ENCODE measurements around the gene GPR85. TPM values are rescaled to one million over a fixed set of nuclear protein-coding genes. Genes with fewer than 3 reads are reported as not detected.

GPR85 gene
- total RNA-seq (2021; ENCODE audit: unreplicated experiment): not detected
- polyA plus RNA-seq (2012; ENCODE audit: insufficient read length): not detected
- not detected for Bru-seq, nascent RNA
- BruChase-seq, experiment 1, labeled RNA remaining after a 2-hour chase: not detected
- not detected for BruChase-seq, experiment 2, labeled RNA remaining after a 6-hour chase
- long read RNA-seq: 0 reads

GRCh38 chr7:113086431-113086888, at the start of gene GPR85:
GPR85 (minus strand) TSS chr7:113086827; CDS start chr7:113084721, 2,106 bp downstream.
- no peak for DNase-seq (ENCODE audit: low read depth, low spot score)
- Histone ChIP-seq H3K36me3 (ENCODE audit: control insufficient read depth, insufficient read depth, low read length) (no peaks in the 10 kb centered on the region), H3K4me3 (ENCODE audit: low read depth in 2 of 2, low read length in 2 of 2) (peak within 1 kb of the TSS; percentile 33 to 34; a peak in 3 of 4 replicates), H3K4me1 (ENCODE audit: control insufficient read depth, insufficient read depth, low read length) (no peaks in the 10 kb centered on the region), H3K9me3 (ENCODE audit: control insufficient read depth, insufficient read depth, low read depth, low read length) (no peaks in the 10 kb centered on the region), H3K27me3 (ENCODE audit: control insufficient read depth, insufficient read depth, low read length) (peaks cover 16% of the 10 kb centered on the region), H3K27ac (ENCODE audit: low read length) (no peak within 1 kb of the TSS)
- BruUV-seq (replicated peaks): no TSS peak
- ChIA-PET POLR2A (no interaction called here), CTCF (interaction anchor here (0.5 kb wide), 1 partner anchor 602 kb away, joined by 3 read pairs; no protein-coding TSS in a partner anchor)
- ATAC-seq: peak; percentile 72
- intact Hi-C loops (cut with micrococcal nuclease; ENCODE audit: unreplicated experiment): no loop called here
- TF ChIP-seq TCF7L2 (IDR thresholded peaks at IDR 0.05; ENCODE audit: low read depth, low read length): no peak
- no peak for TF ChIP-seq POLR2AphosphoS5 (IDR thresholded peaks at IDR 0.05; ENCODE audit: low read depth, low read length)
- TF ChIP-seq SIN3A (IDR thresholded peaks at IDR 0.05; ENCODE audit: borderline replicate concordance, insufficient read depth, low read depth, low read length): no peak
- TF ChIP-seq CTCF (IDR thresholded peaks at IDR 0.05): no peak
- in situ Hi-C loops (cut with HindIII; ENCODE audit: low pct_unique_long_range_greater_than_20kb, low sequenced_read_pairs): no loop called here

- BruUV-seq (replicated peaks): no TSS peak
- DNase-seq (ENCODE audit: low read depth, low spot score) (no peak), ATAC-seq (no peak)
- H3K36me3 ChIP-seq (ENCODE audit: control insufficient read depth, insufficient read depth, low read length): no peaks in the 10 kb centered on the region
- in situ Hi-C loops (cut with HindIII; ENCODE audit: low pct_unique_long_range_greater_than_20kb, low sequenced_read_pairs): no loop called here
- TF ChIP-seq CTCF (IDR thresholded peaks at IDR 0.05) (no peak), REST (IDR thresholded peaks at IDR 0.05; ENCODE audit: insufficient read depth in 1 of 2, low read depth in 2 of 2, low read length in 1 of 2) (no peak), SIN3A (IDR thresholded peaks at IDR 0.05; ENCODE audit: borderline replicate concordance, insufficient read depth, low read depth, low read length) (no peak), POLR2AphosphoS5 (IDR thresholded peaks at IDR 0.05; ENCODE audit: low read depth, low read length) (no peak), TCF7L2 (IDR thresholded peaks at IDR 0.05; ENCODE audit: low read depth, low read length) (no peak)
- ChIA-PET CTCF (no interaction called here), POLR2A (no interaction called here)
- no peaks in the 10 kb centered on the region for H3K27me3 ChIP-seq (ENCODE audit: control insufficient read depth, insufficient read depth, low read length)
- no peaks in the 10 kb centered on the region for H3K4me1 ChIP-seq (ENCODE audit: control insufficient read depth, insufficient read depth, low read length)
- H3K4me3 ChIP-seq (ENCODE audit: low read depth in 2 of 2, low read length in 2 of 2): no peak overlapping the region
- no peaks in the 10 kb centered on the region for H3K9me3 ChIP-seq (ENCODE audit: control insufficient read depth, insufficient read depth, low read depth, low read length)
- no peak overlapping the region for H3K27ac ChIP-seq (ENCODE audit: low read length)
- intact Hi-C loops (cut with micrococcal nuclease; ENCODE audit: unreplicated experiment): no loop called here
Observed at GRCh38 chr7:113134025-113134424, 47.4 kb upstream of the GPR85 start.

Data from Panc1 (cell line).